Adrenal gland (tissue), 19 donors: ENCODE results near the gene CHRNA7. TPM values are rescaled to one million over a fixed set of nuclear protein-coding genes. Genes with fewer than 3 reads are reported as not detected.

Experiments used
- DNase-seq, 7 donors: peaks; one replicate each; pipeline ENCODE4 v3.0.0-alpha.2; 2019 to 2020
- H3K27ac ChIP-seq, 5 donors: fragments of 200-600 bp; sonication (generic) in 4 of 5; 1 replicate in 3 of 5; 2 replicates in 2 of 5; pipeline versions ENCODE4 v1.5.1 to v1.8.0; 2016 to 2020; ENCODE audit warnings: mild to moderate bottlenecking in 1 of 5
- H3K27me3 ChIP-seq: fragments of 200-600 bp; 2 replicates; pipeline ENCODE4 v1.8.0; 2021
- H3K36me3 ChIP-seq, 2 donors: fragments of 200-600 bp; replicated peaks in 1 of 2; 1 replicate in 1 of 2; 2 replicates in 1 of 2; pipeline versions ENCODE4 v1.5.1 to v1.8.0; 2018 to 2022
- H3K4me1 ChIP-seq, 2 donors: fragments of 200-600 bp; replicated peaks in 1 of 2; 1 replicate in 1 of 2; 2 replicates in 1 of 2; pipeline versions ENCODE4 v1.5.1 to v1.8.0; 2018 to 2021
- H3K4me3 ChIP-seq, 4 donors: fragments of 200-600 bp; sonication (generic) in 3 of 4; one replicate each; pipeline ENCODE4 v1.5.1; 2016 to 2018
- H3K9me3 ChIP-seq, 3 donors: fragments of 200-600 bp; sonication (generic) in 1 of 3; replicated peaks in 1 of 3; 1 replicate in 2 of 3; 2 replicates in 1 of 3; pipeline versions ENCODE4 v1.5.1 to v1.8.0; 2016 to 2021
- CTCF ChIP-seq, 6 experiments: fragments of 450-650 bp in 4 of 6; fragments of 200-600 bp in 2 of 6; sonication (generic) in 1 of 6; IDR thresholded peaks; 1 replicate in 5 of 6; 2 replicates in 1 of 6; pipeline versions ENCODE4 v1.5.1 to v1.8.0; 2016 to 2021; ENCODE audit warnings: antibody characterized with exemption in 6 of 6, mild to moderate bottlenecking in 2 of 6, moderate library complexity in 1 of 6
- POLR2A ChIP-seq, 2 donors: fragments of 450-650 bp; IDR thresholded peaks; one replicate each; pipeline ENCODE4 v1.6.1; 2017; ENCODE audit warnings: antibody characterized with exemption in 2 of 2, mild to moderate bottlenecking in 2 of 2, moderate library complexity in 1 of 2
- WGBS, 4 donors: extraction: QIAGEN DNeasy Blood & Tissue Kit in 2 of 4; methylation state at CpG; one replicate each; pipeline versions ENCODE4 v1.1.5 to v1.1.7; 2013 to 2017; 5-methylcytosine and 5-hydroxymethylcytosine counted together
- intact Hi-C, 2 donors: fragments of 100-400 bp; cut with DNase I; formaldehyde crosslinking; loops; one replicate each; pipeline versions ENCODE4 v1.14.1 to v1.15.0; 2022 to 2023
- long read RNA-seq, 10 donors: library from polyadenylated mRNA in 3 of 10; unstranded in 2 of 10; stranded (forward) in 1 of 10; transcript quantifications; one replicate each; pipeline ENCODE4 v2.0.0 and lab custom pipeline, GENCODE V29; 2021 to 2026
- polyA plus RNA-seq, 3 donors: library from polyadenylated mRNA; stranded (reverse); fragments of 200-250 nt in 2 of 3; fragments of 350-450 nt in 1 of 3; fragmentation: Illumina TruSeq in 1 of 3; extraction: RNeasy Lipid Tissue Mini Kit (QIAGEN cat#74804) in 1 of 3; gene quantifications; one replicate each; pipeline ENCODE4 v1.2.3, GENCODE V29; 2013 to 2014
- total RNA-seq, 9 donors: library from RNA; depleted of rRNA in 4 of 9; stranded (reverse); fragments of >200 nt in 4 of 9; fragments of 120-200 nt in 1 of 9; fragmentation: NEBNext Ultra II Directional in 1 of 9; extraction: Animal tissue kit (Norgen Biotek cat#: 25700) in 1 of 9; gene quantifications; one replicate each; pipeline versions ENCODE4 v1.1.0 to v1.2.4, GENCODE V29; 2013 to 2023
- donor health status: healthy with polysubstance abuse.
- donor health status: Bipolar disorder and iron deficiency.
- donor health status: DM: yes; HTN: yes; CAD: no.
- donor health status: DM: no; HTN: no; CAD: no.
- donor health status: DM: no; HTN: no; CAD: no.
- donor health status: DM: yes; HTN: yes; CAD: no.

Gene CHRNA7
- total RNA-seq (10 to 100 TPM in 3 of 9 donors, 1 to 10 TPM in 2, under 1 TPM in 4; 0.06 to 89.6 (median 2.9) TPM), polyA plus RNA-seq (1 to 10 TPM; 2.2 to 5.8 (median 5.3) TPM)
- long read RNA-seq, donor 1, full-length matches to known transcripts: 26 of 38 reads
- long read RNA-seq, donor 1, partial matches to known transcripts: 12 of 38 reads
- long read RNA-seq, donor 1, other reads (novel, unspliced or antisense): 0 of 38 reads
- long read RNA-seq, donor 2, full-length matches to known transcripts: 11 of 11 reads
- long read RNA-seq, donor 2, partial matches to known transcripts: 0 of 11 reads
- long read RNA-seq, donor 2, other reads (novel, unspliced or antisense): 0 of 11 reads
- long read RNA-seq, donor 3, full-length matches to known transcripts: 13 of 24 reads
- long read RNA-seq, donor 3, partial matches to known transcripts: 11 of 24 reads
- long read RNA-seq, donor 3, other reads (novel, unspliced or antisense): 0 of 24 reads
- long read RNA-seq, donor 4: 0 reads
- long read RNA-seq, donor 5: 0 reads
- long read RNA-seq, donor 6, full-length matches to known transcripts: 17 of 21 reads
- long read RNA-seq, donor 6, partial matches to known transcripts: 1 of 21 reads
- long read RNA-seq, donor 6, other reads (novel, unspliced or antisense): 3 of 21 reads
- long read RNA-seq, donor 7, full-length matches to known transcripts: 29 of 37 reads
- long read RNA-seq, donor 7, partial matches to known transcripts: 8 of 37 reads
- long read RNA-seq, donor 7, other reads (novel, unspliced or antisense): 0 of 37 reads
- long read RNA-seq, donor 8, full-length matches to known transcripts: 50 of 68 reads
- long read RNA-seq, donor 8, partial matches to known transcripts: 5 of 68 reads
- long read RNA-seq, donor 8, other reads (novel, unspliced or antisense): 13 of 68 reads
- long read RNA-seq, donor 9, full-length matches to known transcripts: 21 of 27 reads
- long read RNA-seq, donor 9, partial matches to known transcripts: 6 of 27 reads
- long read RNA-seq, donor 9, other reads (novel, unspliced or antisense): 0 of 27 reads
- long read RNA-seq, donor 10, full-length matches to known transcripts: 15 of 15 reads
- long read RNA-seq, donor 10, partial matches to known transcripts: 0 of 15 reads
- long read RNA-seq, donor 10, other reads (novel, unspliced or antisense): 0 of 15 reads

DNA sequence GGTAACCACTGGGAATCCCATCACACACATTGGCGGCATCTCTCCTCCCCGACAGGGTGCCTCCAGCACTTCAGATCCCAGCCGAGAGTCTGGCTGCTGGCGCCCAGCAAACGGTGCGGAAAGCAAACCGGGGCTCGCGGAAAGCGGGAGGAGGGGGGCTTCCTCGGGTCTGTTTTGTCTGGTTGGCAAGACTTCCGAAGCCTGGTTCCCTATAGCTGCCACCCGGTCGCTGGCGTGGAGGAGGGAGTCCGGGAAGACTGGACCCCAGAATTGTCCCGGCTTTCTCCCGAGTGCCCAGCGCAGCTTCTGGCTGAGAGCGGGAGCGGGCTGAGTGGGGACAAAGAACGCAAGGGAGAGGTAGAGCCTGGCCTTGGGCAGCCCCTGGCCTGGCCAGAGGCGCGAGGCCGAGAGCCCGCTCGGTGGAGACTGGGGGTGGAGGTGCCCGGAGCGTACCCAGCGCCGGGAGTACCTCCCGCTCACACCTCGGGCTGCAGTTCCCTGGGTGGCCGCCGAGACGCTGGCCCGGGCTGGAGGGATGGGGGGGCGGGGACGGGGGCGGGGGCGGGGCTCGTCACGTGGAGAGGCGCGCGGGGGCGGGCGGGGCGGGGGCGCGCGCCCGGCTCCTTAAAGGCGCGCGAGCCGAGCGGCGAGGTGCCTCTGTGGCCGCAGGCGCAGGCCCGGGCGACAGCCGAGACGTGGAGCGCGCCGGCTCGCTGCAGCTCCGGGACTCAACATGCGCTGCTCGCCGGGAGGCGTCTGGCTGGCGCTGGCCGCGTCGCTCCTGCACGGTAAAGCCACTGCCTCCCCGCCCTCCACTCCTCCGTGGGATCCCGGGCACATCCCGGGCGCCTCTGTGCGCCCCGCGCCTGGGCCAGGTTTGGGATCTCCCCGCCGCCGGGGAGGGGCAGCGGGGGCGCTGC lies at the start of gene CHRNA7:
CHRNA7 (plus strand) TSS at position 654 of the 920 bp plus-strand sequence; CDS start at position 734, 80 bp downstream.
- intact Hi-C loops: no loop called here
- H3K4me3 ChIP-seq: peak within 1 kb of the TSS in 1 of 4 donors; percentile 58
- H3K9me3 ChIP-seq: no peaks in the 10 kb centered on the region
- H3K27me3 ChIP-seq: peaks cover 20% of the 10 kb centered on the region
- peak; percentile 20 to 74 (median 25) for DNase-seq
- peak within 1 kb of the TSS in 1 of 5 donors; percentile 66 for H3K27ac ChIP-seq
- WGBS, 4 donors: 0 to 1% (median 0%) methylated on average over 4 to 92 of the region's 92 CpGs
- TF ChIP-seq CTCF (IDR thresholded peaks at IDR 0.05): peak in 2 of 6 experiments; percentile 23 to 27
- TF ChIP-seq POLR2A (IDR thresholded peaks at IDR 0.05): peak in 1 of 2 donors; percentile 28
- peaks cover 0 to 3% of the 10 kb centered on the region in 2 donors for H3K4me1 ChIP-seq
- no peaks in the 10 kb centered on the region for H3K36me3 ChIP-seq

GRCh38 chr15:31985607-31986006 lies 44.7 kb upstream of the CHRNA7 start:
- Histone ChIP-seq H3K4me3 (no peak overlapping the region), H3K36me3 (no peaks in the 10 kb centered on the region), H3K27me3 (no peaks in the 10 kb centered on the region), H3K9me3 (no peaks in the 10 kb centered on the region), H3K4me1 (no peaks in the 10 kb centered on the region), H3K27ac (no peak overlapping the region)
- TF ChIP-seq POLR2A (IDR thresholded peaks at IDR 0.05) (no peak), CTCF (IDR thresholded peaks at IDR 0.05) (no peak)
- 24 to 33% (median 30%) methylated on average over 4 of the region's 4 CpGs for whole genome bisulfite sequencing, 4 donors
- DNase-seq: no peak
- intact Hi-C loops: no loop called here

- H3K36me3 ChIP-seq: no peaks in the 10 kb centered on the region
- no peaks in the 10 kb centered on the region for H3K4me1 ChIP-seq
- H3K27me3 ChIP-seq: no peaks in the 10 kb centered on the region
- intact Hi-C loops: no loop called here
- 74 to 86% (median 80%) methylated on average over 4 of the region's 4 CpGs for WGBS, 4 donors
- H3K27ac ChIP-seq: no peak overlapping the region
- DNase-seq: no peak
- TF ChIP-seq CTCF (IDR thresholded peaks at IDR 0.05) (no peak), POLR2A (IDR thresholded peaks at IDR 0.05) (no peak)
- no peak overlapping the region for H3K4me3 ChIP-seq
- peaks cover 0 to 4% (median 0%) of the 10 kb centered on the region in 3 donors for H3K9me3 ChIP-seq
Observed at GRCh38 chr15:31993062-31993461, 37.3 kb upstream of the CHRNA7 start.
